SK-N-DZ (cell line): ENCODE data around the gene NRG3.
"Not testable (repeated sequence)": the region's sequence is repeated elsewhere in the genome, so short reads cannot be mapped to it uniquely, and the experiment has no call there.

Experiments used
- DNase-seq: peaks from one replicate; pipeline ENCODE4 v3.0.0-alpha.2; 2015; ENCODE audit warnings: low spot score

Gene NRG3

DNA sequence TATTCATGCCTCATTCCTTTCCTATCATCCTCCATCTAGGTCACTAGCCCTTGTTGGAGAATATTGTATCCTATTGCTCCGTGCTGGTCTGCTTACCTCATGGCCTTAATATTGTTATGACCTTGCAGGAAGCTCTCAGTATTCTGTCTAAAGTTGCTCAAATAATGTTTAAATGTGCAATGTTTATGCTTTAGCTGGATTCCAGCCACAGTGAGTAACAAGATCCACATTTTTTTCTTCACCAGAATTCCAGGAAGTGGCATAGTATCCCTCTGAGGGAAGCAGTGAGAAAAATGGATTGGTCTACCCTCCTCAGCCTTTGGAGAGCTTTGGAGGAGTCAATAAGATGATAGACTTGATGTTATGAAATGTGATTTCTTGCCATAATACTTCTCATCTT, 402.6 kb downstream of the NRG3 start:
- DNase-seq: no peak

DNA sequence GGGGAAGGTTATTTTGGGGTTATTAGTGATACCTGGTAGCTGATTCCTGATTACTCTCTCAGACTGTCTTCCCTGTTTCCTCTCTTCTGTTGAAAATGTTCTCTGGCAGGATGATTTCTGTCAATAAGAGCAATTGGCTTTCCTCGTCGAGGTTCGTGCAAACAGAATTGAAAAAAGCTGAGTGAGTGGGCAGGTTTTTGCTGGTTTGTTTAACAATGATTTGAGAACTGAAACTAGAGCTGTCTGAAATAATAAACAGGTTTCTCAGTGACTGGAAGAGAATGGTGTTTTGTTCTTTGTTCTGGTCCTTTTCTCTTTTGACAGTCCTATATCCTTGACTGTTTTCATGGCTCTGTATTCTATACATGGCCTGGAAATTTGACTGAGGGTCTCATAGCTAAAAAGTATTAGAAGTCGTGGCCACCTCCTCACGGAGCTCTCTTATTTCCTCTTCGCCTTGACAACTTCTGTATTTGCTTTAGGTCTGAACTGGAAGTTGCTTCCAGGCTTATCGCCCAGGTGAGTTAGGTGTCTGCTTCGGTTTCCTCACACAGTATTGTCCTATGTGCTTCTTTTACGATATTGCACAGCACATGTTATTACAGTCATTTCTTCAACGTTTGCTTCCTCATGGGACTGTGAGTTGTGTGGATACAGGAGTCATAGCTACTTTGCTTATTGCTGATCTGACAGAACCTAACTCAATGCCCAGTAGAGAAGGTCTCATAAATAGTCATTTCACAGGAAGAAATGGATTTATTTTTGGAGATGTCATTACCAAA, 403.6 kb downstream of the NRG3 start:
- no peak for DNase-seq

DNA sequence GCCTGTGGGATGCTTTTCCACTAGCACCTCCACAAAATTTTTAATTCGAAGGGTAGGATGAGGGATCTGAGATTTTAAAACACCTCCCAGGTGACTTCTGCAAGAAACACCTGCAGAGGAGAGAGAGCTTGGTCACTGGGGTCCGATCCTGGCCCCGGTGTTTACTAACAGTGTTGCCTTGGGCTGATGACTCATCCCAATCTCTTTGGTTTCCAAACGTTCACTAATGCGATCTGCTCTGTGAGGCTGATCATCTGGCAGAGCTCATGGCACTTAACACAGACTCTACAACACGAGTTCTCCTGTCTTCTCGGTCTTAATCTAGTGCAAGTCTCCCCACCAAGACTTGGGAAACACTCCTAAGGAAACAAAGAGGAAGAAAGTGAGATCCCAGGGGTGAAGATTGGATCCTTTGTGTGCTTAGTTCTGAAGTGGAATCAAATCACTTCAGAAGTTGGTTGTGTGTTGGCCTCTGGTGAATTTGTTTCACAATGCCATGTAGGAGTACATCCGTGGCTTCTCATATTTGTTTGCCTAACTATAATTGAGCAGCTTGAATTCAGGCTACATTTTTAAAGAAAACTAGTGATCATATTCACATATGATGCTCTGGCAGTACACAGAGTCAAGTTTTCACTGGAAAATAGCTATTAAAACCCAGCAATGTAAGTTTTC, 407.9 kb downstream of the NRG3 start:
- DNase-seq: no peak

DNA sequence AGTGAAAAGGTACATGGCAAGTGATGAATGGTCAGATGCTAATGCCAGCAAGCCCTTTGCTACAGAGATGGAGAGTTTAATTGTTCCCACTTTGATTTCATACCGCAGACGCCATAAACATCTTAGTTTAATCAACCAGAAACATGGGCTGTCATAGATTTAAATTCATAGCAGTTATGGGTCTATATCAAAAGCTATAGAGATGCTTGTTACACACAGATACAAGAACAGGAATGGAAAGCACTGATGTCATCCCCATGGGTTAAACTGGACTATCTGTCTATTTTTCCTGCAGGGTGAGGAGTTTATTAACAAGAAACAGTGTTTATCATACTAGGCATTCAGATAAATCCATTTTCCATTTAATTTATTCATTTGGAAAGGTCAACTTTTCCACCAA, 409.2 kb downstream of the NRG3 start:
- DNase-seq: no peak

DNA sequence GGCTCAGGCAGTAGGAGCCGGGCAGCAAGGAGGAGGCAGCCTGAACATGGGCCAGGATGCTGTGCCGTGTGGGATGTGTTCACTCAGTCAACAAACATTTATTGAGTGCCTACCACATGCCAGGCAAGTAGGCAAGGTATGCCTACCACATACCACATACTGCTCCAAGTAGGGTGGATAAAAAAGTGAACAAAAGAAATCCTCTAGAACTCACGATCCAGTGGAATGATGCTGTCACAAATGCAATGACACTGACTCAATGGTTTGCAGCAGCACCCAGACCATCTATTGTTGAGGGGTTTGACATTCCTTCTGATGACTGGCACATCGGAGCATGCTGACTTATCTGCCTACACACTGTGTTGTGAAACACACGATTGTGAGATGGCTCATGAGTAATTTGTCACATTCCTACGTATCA, 413.5 kb downstream of the NRG3 start:
- no peak for DNase-seq

DNA sequence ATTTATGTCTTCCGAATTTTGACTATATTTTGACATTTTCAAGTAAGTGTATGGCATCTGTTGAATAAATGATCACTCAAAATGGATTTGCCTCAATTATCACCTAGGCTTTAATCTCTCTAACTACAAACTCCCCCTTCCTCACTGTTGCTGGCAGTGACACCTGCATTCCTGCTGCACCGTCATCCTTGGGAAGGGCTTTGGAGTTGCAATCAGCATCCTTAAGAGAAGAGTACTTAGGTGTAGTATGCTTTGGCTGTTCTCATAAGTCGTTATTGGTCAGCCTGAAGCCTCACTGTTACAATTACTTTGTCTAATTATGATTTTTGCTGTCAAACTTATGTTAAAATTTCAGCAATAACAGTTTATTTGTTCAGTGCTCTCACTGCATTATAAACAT, 415.0 kb downstream of the NRG3 start:
- no peak for DNase-seq

DNA sequence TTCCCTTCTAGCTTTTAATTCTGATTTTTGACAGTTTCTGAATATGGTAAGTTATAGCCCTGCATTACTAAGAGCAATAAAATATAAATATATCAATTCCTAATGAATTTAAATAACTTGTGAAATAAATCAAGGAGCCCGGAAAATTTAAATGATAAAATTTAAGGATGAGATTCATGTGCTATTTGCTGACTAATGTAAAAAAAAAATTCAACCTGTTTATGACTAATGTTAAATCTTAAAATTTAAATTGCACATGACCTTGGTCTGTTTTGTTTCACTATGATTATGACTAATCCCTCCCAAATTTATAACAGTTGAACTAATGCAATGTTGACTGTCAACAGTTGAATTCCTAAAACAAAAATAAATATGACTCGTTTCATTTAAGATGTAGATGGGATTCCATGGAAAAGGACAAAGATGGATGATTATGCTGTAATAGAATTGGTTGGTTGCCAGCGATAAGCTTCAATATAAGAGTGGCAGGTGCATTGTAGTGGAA, 419.9 kb downstream of the NRG3 start:
- no peak for DNase-seq

DNA sequence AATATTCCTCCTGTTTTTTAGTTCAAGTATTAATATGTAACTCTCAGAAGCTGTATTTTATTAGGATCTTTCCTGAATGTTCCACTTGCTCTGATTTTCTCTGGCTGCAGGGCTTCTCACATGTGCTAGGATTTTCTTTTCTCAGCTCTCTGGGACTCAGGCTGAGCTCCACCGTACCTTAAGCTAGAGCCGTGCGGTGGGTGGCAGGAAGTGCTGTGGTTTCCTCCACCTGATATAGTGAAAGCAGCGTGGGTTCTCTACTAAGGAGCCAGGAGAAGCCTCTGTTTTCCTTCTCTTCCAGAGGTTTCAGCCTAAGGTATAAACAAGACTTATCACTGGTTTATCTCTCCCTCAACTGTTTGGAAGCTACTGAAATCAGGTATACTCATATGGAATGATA, 433.6 kb downstream of the NRG3 start:
- no peak for DNase-seq

DNA sequence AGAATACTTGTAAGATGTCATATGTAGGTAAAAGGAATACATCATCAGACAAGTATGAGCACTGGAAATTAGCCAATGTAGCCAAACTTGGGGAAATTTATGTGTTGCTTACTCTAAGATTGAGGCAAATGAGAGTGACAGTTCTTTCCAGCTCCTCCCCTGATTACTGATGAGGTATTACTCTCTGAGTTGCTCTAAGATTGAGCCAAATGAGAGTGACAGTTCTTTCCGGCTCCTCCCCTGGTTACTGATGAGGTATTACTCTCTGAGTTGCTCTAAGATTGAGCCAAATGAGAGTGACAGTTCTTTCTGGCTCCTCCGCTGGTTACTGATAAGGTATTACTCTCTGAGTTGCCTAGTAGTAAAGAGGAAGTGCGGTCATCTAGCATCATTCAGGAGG, 435.8 kb downstream of the NRG3 start:
- DNase-seq: no peak

DNA sequence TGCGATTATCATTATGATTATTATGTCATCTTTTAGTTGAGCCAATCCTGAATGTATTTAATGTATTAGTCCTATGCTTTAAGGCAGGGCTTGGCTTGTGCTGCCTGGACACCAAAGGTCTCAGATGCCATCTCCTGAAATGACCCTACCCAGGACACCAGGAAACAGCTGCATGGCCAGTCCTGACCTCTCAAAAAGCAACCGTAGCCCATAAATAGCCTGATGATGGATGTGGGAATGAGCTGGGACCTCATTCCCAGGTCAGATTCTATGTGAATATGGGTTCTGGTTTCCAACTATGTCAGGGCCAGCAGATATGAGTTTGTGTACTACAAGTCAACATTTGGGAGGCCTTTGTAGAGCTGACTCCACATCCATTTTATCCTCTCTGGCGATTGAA, 438.4 kb downstream of the NRG3 start:
- no peak for DNase-seq

DNA sequence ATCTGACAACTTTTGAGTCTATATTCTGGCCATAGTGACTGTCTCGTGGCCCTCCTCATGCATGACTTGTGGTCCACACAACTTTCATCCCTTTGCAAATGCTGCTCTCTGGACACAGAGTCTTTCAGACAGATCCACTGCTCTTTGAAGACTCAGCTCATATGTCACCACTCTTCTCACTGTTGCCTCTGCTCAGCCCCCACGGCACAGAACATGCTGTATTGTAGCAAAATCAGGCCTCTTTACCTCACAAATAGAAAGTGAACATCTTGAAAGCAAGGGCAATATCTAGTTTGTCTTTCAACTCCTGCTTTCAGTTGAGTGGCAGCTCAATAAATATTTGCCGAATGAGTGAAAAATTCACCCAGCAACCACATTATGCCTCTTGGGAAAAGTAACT, 443.5 kb downstream of the NRG3 start:
- no peak for DNase-seq

DNA sequence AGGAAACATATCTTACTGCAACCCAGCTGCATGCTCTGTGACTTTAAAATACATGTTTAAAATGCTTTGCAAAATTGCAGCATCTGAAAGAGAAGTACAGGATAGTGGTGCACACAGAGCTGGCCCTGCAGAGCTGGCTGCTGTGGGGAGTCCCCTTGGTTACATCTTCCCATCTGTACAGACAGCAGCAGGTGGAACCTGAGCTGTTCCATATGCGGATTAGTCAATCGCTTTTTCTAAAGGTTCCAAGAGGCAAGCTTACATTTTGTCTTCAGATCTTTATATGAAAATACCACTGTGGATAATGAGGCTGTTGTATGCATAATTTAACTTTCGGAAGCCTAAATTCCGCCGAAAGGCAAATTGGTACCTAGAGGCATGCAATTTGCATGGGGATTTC, 444.1 kb downstream of the NRG3 start:
- DNase-seq: no peak

DNA sequence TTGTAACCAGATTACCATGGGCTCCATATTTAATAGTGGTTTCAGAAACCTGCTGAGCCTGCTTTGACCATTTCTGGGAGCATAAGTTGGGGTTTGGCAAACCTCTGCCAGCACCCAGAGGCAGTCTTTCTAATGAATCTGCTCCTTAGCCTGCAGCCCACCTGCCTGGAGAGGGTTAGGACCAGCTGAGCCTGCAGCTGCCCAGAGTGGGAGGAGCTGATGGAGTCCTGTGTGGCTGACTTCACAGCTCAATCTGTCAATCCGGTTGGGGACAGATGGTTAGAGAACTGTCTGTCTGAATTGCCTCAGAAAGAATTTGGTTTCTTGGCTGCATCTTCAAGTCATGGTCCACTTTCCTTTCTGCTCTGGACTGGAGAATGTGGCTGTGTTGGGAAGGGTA, 444.6 kb downstream of the NRG3 start:
- peak; percentile 52 for DNase-seq

DNA sequence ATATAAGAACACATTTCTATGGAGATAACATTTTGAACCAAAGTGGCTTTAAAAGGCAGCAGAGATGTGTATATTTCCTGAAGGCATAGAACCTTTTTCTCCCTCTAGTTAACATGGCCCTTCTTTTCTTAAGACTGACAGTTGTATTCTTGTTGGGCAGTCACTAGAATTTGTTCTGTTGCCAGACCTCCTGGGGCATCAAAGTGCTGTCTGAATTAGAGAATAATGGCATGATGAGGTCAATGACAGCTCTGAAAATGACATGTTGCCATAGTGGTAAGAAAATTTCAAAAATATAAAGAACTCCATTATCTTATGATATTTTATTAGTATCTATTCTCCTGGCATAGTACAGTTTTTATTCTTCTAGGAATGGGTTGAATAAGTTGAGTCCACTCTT, 446.7 kb downstream of the NRG3 start:
- no peak for DNase-seq

DNA sequence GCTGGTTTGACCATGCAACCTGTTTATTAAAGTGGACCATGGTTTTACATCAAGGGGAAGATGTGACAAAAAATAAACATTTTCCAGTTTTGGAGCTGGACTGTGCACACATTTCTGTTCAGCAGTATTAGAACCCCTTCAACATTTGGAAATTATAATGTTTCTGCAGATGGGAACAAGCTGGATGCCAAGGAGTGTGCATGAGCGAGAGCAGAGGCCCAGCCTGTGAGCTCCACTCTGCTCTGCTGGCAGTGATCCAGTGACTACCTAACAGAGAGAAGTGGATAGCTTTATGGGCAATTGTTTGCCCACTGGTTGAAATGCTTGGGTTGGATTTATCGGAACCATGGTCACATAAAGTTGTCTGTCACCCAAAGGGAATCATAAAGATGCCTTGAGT, 456.7 kb downstream of the NRG3 start:
- no peak for DNase-seq

DNA sequence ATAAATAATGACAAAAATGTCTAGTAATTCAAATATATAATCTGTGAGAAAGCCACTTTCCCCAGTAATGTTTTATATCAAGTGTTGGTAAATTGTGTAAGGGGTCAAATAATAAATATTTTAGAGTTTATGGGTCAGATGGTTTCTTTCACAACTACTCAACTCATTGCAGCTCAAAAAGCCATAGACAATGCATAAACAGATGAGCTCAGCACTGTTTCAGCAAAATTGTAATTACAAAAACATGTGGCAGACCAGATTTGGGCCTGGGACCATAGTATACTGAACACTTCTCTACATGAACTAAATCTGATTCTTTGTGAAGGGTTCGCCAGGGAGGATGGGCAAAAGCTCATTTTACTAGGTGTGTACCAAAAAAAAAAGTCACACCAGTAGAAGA, 460.8 kb downstream of the NRG3 start:
- no peak for DNase-seq

DNA sequence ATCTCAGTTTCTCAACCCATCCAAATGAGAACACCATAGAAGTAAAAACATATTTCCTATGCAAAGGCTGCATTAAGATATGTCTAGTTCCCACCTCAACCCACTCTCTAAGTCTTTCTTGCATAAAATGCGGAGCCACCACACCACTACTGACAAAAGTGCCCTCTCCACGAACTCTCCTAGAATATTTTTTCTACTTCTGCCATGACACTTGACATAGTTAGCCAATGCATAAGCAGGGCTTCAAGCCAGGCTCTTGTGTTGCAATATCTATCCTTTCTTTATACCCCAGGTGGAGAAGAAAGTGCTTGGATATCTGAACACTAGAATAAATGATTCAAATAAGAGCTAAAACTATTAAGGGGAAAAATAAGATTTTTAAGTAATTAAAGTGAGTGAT, 465.2 kb downstream of the NRG3 start:
- DNase-seq: no peak

DNA sequence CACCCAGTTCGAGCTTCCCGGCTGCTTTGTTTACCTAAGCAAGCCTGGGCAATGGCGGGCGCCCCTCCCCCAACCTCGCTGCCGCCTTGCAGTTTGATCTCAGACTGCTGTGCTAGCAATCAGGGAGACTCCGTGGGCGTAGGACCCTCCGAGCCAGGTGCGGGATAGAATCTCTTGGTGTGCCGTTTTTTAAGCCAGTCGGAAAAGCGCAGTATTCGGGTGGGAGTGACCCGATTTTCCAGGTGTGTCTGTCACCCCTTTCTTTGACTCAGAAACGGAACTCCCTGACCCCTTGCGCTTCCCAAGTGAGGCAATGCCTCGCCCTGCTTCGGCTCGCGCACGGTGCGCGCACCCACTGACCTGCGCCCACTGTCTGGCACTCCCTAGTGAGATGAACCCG, 474.6 kb downstream of the NRG3 start:
- DNase-seq: not testable (repeated sequence)

DNA sequence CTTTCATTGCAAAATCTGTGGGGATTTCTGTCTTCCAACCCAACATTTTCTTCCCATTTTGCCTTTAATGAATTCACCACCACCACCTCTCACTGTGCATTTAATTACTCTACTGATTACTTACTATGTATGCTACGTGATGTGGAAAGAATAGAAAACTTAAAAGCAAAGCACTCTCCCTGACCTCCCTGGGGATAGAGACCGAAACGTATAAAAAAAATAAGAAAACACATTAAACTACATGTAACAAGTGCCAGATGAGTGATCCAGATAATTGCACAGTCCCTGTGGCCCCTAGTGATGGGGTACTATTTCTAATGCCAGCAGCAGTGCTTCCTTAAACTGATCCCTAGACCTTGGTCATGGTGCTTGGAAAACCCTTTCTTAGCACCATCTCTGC, 478.4 kb downstream of the NRG3 start:
- no peak for DNase-seq

DNA sequence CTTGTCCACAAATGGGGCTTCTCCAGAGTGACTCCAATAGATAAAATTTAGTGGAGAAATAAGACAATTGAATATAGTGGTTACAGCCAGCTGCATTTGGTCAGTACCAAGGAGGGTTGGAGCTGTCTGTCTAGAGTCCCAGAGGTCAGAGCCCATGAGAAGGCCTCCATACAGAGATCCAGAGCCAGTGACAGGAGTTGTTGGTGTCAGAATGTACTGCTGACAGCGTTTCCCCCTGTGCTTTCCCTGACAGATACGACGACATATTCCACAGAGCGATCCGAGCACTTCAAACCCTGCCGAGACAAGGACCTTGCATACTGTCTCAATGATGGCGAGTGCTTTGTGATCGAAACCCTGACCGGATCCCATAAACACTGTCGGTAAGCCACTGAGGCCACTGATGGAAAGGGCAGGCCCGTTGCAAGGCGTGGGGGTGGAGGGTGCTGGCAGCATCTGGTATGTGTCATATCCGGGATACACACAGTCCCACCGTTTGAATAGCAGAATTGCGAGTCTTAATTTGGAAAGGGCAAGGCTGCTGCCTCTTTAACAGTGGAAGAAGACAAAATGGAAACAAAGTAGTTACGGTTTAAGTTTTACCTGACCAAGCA, 483.6 kb downstream of the NRG3 start:
- DNase-seq: peak; percentile 62

DNA sequence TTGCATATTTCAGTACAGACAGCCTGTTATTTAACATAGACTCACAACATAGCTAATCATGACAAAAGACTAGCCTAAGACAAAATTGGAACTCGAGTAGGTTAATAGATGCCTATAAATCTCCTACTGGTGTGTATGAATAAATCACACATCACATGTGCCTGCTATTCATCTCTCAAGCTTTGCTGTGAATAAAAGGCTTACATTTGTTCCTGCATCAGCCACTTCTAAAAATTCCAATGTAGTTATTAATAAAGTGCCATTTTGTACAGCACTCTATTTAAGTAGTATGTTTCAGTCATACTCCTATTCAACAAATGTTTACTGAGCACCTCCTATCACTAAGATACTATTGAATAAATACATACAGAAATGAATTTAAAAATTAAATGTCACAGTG, 486.3 kb downstream of the NRG3 start:
- no peak for DNase-seq

DNA sequence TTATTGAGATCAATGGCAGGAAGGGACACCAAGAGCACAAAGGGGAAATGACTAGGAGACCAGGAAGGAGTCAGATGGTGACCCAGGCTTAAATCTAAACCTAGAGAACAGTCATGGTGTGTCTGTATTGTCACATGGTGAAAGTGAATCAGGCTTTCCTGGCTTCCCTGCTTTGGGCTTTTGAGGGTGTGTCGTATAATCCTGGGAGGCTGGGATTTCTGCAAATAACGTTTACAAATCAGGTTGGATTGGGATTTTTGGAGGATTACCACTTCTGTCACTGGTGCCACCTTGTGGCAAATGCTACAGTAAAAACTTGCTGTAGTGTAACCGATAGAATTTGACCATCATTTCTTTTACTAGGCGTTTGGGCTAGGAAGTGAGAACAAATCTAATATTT, 502.6 kb downstream of the NRG3 start:
- DNase-seq: no peak

DNA sequence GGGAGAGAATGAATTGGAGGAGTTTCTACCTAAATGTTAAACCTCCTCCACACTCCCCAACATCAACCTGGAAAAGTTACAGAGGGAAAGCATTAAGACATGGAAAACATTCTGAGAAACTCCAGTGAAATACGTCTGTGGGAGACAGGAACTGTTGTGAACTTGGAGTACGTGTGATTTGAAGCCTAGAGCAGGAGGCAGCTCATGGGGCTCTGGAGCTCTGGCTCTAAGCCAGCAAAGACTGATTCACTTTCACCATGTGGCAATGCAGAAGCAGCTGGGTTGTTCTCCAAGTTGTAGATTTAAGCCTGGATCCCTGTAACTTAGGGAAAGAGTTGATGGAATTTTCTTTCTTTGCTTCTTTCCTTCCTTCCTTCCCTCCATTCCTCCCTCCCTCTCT, 503.2 kb downstream of the NRG3 start:
- no peak for DNase-seq
